Stimulated activated naive CD8-positive, alpha-beta T cell treated with anti-CD3 and anti-CD28 coated beads, Interleukin-15, amount 100 ng/mL, for 72 hours (primary cell): Measurements from ENCODE around the gene USP24.
"Not testable (repeated sequence)": the region's sequence is repeated elsewhere in the genome, so short reads cannot be mapped to it uniquely, and the experiment has no call there.

ENCODE experiments used
- ATAC-seq: fragments of 150-1000 bp; cut with Tn5 transposase; 2 replicates; pipeline ENCODE4 v1.10.0; 2021; ENCODE audit warnings: mild to moderate bottlenecking, moderate library complexity
- DNase-seq, 2 donors: peaks; one replicate each; pipeline ENCODE4 v3.0.0; 2021 to 2022
- H3K27ac Mint-ChIP-seq, 2 donors: one replicate each; pipeline ENCODE4 v1.8.0; 2022; ENCODE audit warnings: mild to moderate bottlenecking in 2 of 2, mixed read lengths in 2 of 2, moderate library complexity in 2 of 2
- H3K27me3 Mint-ChIP-seq: one replicate; pipeline ENCODE4 v1.8.0; 2022; ENCODE audit warnings: mixed read lengths
- H3K4me1 Mint-ChIP-seq: one replicate; pipeline ENCODE4 v1.8.0; 2022; ENCODE audit warnings: mild to moderate bottlenecking, mixed read lengths
- H3K4me3 Mint-ChIP-seq, 2 donors: one replicate each; pipeline ENCODE4 v1.8.0; 2022; ENCODE audit warnings: mild to moderate bottlenecking in 2 of 2, mixed read lengths in 2 of 2, moderate library complexity in 1 of 2
- H3K9me3 Mint-ChIP-seq, 2 donors: one replicate each; pipeline ENCODE4 v1.8.0; 2022; ENCODE audit warnings: mixed read lengths in 2 of 2

The USP24 gene

DNA sequence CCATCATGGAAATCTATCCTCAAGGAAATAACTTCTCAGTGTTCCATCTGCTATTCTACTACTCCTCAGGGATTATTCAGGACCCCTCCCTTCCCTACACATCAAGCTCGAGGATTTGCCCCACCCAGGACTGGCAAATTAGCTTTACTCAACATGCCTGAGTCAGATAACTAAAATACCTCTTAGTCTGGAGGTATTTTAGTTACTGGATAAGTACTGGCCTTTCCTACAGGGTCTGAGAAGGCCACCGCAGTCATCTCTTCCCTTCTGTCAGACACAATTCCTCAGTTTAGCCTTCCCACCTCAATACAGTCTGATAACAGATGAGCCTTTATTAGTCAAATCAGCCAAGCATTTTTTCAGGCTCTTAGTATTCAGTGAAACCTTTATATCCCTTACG lies 188.5 kb downstream of the USP24 start:
- H3K4me1 Mint-ChIP-seq, DNase-seq, H3K27me3 Mint-ChIP-seq, H3K9me3 Mint-ChIP-seq, ATAC-seq, H3K27ac Mint-ChIP-seq, H3K4me3 Mint-ChIP-seq: not testable (repeated sequence)

DNA sequence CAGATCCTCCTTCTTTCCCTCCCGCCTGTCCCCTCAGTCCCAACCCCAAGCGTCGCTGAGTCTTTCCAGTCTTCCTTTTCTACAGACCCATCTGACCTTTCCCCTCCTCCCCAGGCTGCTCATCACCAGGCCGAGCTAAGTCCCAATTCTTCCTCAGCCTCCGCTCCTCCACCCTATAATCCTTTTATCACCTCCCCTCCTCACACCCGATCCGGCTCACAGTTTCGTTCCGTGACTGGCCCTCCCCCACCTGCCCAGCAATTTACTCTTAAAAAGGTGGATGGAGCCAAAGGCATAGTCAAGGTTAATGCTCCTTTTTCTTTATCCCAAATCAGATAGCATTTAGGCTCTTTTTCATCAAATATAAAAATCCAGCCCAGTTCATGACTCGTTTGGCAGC lies 191.0 kb downstream of the USP24 start:
- not testable (repeated sequence) for H3K9me3 Mint-ChIP-seq, H3K27me3 Mint-ChIP-seq, ATAC-seq, H3K27ac Mint-ChIP-seq, H3K4me3 Mint-ChIP-seq, H3K4me1 Mint-ChIP-seq, DNase-seq

DNA sequence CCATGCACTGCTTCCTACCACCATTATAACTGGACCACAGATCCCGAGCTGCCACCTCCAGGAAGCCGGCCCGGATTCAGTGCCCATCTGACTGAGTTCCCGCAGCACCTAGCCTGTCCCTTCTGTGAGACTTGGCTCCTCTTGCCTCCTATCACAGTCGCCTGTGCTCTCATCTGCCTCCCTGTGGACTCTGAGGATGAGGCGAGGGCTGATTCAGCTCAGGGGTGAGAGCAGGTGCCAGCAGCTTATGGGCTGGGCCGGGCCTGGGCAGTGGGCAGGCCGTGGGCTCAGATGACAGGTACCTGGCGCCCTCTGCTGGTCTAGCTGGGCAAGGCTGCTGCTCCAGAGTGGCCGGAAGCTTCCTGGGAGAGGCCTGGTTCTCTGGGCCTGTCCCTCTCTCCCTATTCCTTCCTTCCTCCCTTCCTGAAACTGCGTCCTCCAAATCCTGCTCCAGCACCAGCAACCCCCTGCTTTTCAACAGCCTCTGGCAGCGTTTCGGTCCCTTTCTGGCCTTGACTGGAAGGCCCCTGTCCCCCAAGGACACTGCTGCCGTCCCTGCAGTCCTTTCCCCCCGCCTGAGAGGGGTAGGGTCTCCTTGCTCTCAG lies 193.1 kb downstream of the USP24 start:
- H3K27ac Mint-ChIP-seq: no peak overlapping the region
- H3K27me3 Mint-ChIP-seq: no peaks in the 10 kb centered on the region
- no peak overlapping the region for H3K4me3 Mint-ChIP-seq

DNA sequence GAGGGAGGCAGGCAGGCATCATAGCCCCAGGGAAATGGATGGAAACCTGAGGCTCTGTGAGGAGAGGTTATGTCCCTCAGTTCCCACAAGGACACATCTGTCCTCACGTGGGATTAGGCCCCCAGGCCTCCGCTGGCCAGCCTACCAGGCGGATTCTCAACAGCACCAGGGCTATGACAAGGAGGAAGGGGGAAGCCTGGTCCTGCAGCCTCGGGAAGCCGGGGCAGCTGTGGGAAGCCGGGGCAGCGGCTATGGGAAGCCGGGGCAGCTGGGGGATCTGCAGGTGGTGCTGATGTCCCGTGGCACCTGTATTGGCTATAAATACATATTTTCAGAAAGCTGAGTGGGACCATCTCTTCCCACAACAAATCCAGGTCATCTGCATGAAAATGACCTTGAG lies 196.8 kb downstream of the USP24 start:
- no peaks in the 10 kb centered on the region for H3K9me3 Mint-ChIP-seq
- ATAC-seq: no peak
- no peak overlapping the region for H3K4me3 Mint-ChIP-seq
- no peaks in the 10 kb centered on the region for H3K4me1 Mint-ChIP-seq
- H3K27ac Mint-ChIP-seq: no peak overlapping the region
- peaks cover 26% of the 10 kb centered on the region for H3K27me3 Mint-ChIP-seq
- DNase-seq: no peak

More for the DNA sequence above, 193.1 kb downstream of the USP24 start:
- DNase-seq (peak; percentile 66 to 73), ATAC-seq (peak; percentile 99)
- Mint-ChIP-seq H3K4me1 (no peaks in the 10 kb centered on the region), H3K9me3 (no peaks in the 10 kb centered on the region)
